ENCODE data around the gene TERB1. TPM values are rescaled to one million over a fixed set of nuclear protein-coding genes. Genes with fewer than 3 reads are reported as not detected.

Gene TERB1
- total and polyA plus RNA-seq, 2 of the 13 experiments (the other 11 are each of a cell fraction or from before 2014, with no cell fraction given) = not detected

DNA sequence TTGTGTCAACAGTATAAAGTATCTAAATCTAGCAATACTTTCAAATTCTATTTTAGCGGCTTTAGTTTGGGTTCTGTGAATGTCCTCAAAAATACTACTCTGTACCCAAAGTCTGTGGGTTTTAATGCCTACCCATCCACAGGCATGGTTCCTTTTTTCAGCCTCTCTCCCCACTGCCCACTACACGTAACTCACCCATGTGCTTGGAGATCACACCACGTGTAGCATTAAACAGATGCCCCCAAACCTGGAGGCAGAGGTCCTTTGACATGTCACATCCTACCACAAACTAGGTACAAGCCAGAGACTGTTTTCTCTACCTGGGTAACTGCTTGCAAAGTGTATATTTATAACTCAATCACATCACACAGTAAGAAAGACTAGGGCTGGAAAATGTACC, 55.3 kb downstream of the TERB1 start:
- no peak for DNase-seq (ENCODE audit: low spot score)
- no TSS peak for BruUV-seq (replicated peaks)
- Histone ChIP-seq H3K27me3 (ENCODE audit: control insufficient read depth in 1 of 2, insufficient read depth in 2 of 2, low read length in 2 of 2) (no peaks in the 10 kb centered on the region; a peak in 1 of 5 replicates), H3K4me1 (ENCODE audit: insufficient read depth, low read length) (peaks cover 41% of the 10 kb centered on the region), H3K4me3 (replicated peaks in 1 of 3; ENCODE audit: insufficient read depth in 1 of 3, low read depth in 2 of 3, low read length in 3 of 3) (no peak overlapping the region), H3K9ac (ENCODE audit: insufficient read depth, low read depth, low read length) (no peak overlapping the region), H3K36me3 (replicated peaks in 1 of 2; ENCODE audit: control insufficient read depth in 1 of 2, insufficient read depth in 2 of 2, low read length in 2 of 2) (peaks cover 39 to 70% of the 10 kb centered on the region in 2 experiments), H3K27ac (ENCODE audit: extremely low read length, insufficient read depth, low read length) (no peak overlapping the region), H3K4me2 (ENCODE audit: low read depth, low read length) (no peak overlapping the region), H4K20me1 (ENCODE audit: insufficient read depth, low read length) (peaks cover 18% of the 10 kb centered on the region; the same call in 1 of the 2 replicates), H3K79me2 (ENCODE audit: insufficient read depth, low read length) (peaks cover 53% of the 10 kb centered on the region), H2AFZ (ENCODE audit: low read length) (no peak overlapping the region), H3K9me3 (ENCODE audit: low read length) (no peaks in the 10 kb centered on the region)
- WGBS (ENCODE audit: low lambda C conversion rate) = 97% methylated on average over 3 of the region's 3 CpGs
- no peak for FAIRE-seq
- CTCF ChIA-PET (ENCODE audit: low intra/inter-chr PET ratio, low total read pairs) = no interaction called here
- POLR2A ChIA-PET = no interaction called here
- no peak for ATAC-seq
- in situ Hi-C loops (cut with HindIII; ENCODE audit: extremely low pct_ligation_motif_present, low pct_unique_long_range_greater_than_20kb) (no loop called here), intact Hi-C loops (cut with micrococcal nuclease; ENCODE audit: unreplicated experiment) (no loop called here)
- no peak for TF ChIP-seq ZNF850 (CRISPR knock-in tag; conservative IDR thresholded peaks at IDR 0.05)
- TF ChIP-seq, protein P1, sequence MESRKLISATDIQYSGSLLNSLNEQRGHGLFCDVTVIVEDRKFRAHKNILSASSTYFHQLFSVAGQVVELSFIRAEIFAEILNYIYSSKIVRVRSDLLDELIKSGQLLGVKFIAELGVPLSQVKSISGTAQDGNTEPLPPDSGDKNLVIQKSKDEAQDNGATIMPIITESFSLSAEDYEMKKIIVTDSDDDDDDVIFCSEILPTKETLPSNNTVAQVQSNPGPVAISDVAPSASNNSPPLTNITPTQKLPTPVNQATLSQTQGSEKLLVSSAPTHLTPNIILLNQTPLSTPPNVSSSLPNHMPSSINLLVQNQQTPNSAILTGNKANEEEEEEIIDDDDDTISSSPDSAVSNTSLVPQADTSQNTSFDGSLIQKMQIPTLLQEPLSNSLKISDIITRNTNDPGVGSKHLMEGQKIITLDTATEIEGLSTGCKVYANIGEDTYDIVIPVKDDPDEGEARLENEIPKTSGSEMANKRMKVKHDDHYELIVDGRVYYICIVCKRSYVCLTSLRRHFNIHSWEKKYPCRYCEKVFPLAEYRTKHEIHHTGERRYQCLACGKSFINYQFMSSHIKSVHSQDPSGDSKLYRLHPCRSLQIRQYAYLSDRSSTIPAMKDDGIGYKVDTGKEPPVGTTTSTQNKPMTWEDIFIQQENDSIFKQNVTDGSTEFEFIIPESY (CRISPR knock-in tag; IDR thresholded peaks at IDR 0.05) = no peak
- TF ChIP-seq, protein P2, sequence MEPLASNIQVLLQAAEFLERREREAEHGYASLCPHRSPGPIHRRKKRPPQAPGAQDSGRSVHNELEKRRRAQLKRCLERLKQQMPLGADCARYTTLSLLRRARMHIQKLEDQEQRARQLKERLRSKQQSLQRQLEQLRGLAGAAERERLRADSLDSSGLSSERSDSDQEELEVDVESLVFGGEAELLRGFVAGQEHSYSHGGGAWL (CRISPR knock-in tag; IDR thresholded peaks at IDR 0.05) = no peak
- TF ChIP-seq HMG20A (CRISPR knock-in tag; IDR thresholded peaks at IDR 0.05; ENCODE audit: borderline replicate concordance) = no peak
- no peak for TF ChIP-seq SETDB1 (CRISPR knock-in tag; IDR thresholded peaks at IDR 0.05; ENCODE audit: borderline replicate concordance)
- TF ChIP-seq KDM4B (CRISPR knock-in tag; IDR thresholded peaks at IDR 0.05) = no peak
- TF ChIP-seq, protein P3, sequence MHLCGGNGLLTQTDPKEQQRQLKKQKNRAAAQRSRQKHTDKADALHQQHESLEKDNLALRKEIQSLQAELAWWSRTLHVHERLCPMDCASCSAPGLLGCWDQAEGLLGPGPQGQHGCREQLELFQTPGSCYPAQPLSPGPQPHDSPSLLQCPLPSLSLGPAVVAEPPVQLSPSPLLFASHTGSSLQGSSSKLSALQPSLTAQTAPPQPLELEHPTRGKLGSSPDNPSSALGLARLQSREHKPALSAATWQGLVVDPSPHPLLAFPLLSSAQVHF (CRISPR knock-in tag; IDR thresholded peaks at IDR 0.05) = no peak
- no peak for TF ChIP-seq ZNF138 (CRISPR knock-in tag; IDR thresholded peaks at IDR 0.05; ENCODE audit: low read depth)
- TF ChIP-seq ZNF761 (CRISPR knock-in tag; conservative IDR thresholded peaks at IDR 0.05) = no peak
- TF ChIP-seq ZNF251 (CRISPR knock-in tag; IDR thresholded peaks at IDR 0.05) = no peak
- no peak for TF ChIP-seq RFX1 (IDR thresholded peaks at IDR 0.05)
- TF ChIP-seq NFYC (CRISPR knock-in tag; IDR thresholded peaks at IDR 0.05) = no peak
- TF ChIP-seq ZNF296 (CRISPR knock-in tag; conservative IDR thresholded peaks at IDR 0.05) = no peak
